Spleen (tissue), 11 donors: ENCODE data around the gene PIP5KL1. TPM values are rescaled to one million over a fixed set of nuclear protein-coding genes. Genes with fewer than 3 reads are reported as not detected.
A peak's percentile ranks its signal among the peaks of the same experiment; 100 is the strongest.

Experiments used
- DNase-seq: peaks from one replicate; pipeline ENCODE4 v3.0.0-alpha.2; 2020
- H3K27ac ChIP-seq, 8 donors: fragments of 200-600 bp; sonication (generic) in 7 of 8; 1 replicate in 4 of 8; 2 replicates in 4 of 8; pipeline versions ENCODE4 v1.5.0 to v1.8.0; 2016 to 2021; ENCODE audit warnings: inconsistent platforms in 4 of 8, mild to moderate bottlenecking in 4 of 8, moderate library complexity in 1 of 8
- H3K27me3 ChIP-seq, 7 donors: fragments of 200-600 bp; sonication (generic) in 6 of 7; replicated peaks in 1 of 7; 1 replicate in 4 of 7; 2 replicates in 3 of 7; pipeline versions ENCODE4 v1.5.0 to v1.8.0; 2016 to 2021; ENCODE audit warnings: inconsistent platforms in 3 of 7, mild to moderate bottlenecking in 1 of 7
- H3K36me3 ChIP-seq, 6 donors: fragments of 200-600 bp; sonication (generic) in 5 of 6; 1 replicate in 4 of 6; 2 replicates in 2 of 6; pipeline versions ENCODE4 v1.5.0 to v1.8.0; 2016 to 2021; ENCODE audit warnings: inconsistent platforms in 2 of 6
- H3K4me1 ChIP-seq, 6 donors: fragments of 200-600 bp; sonication (generic) in 5 of 6; 1 replicate in 3 of 6; 2 replicates in 3 of 6; pipeline versions ENCODE4 v1.5.0 to v1.8.0; 2016 to 2021; ENCODE audit warnings: inconsistent platforms in 3 of 6
- H3K4me3 ChIP-seq, 8 donors: fragments of 200-600 bp; sonication (generic) in 7 of 8; 1 replicate in 4 of 8; 2 replicates in 4 of 8; pipeline versions ENCODE4 v1.5.0 to v1.8.0; 2016 to 2021; ENCODE audit warnings: inconsistent platforms in 4 of 8, mild to moderate bottlenecking in 4 of 8, moderate library complexity in 2 of 8
- H3K9me3 ChIP-seq, 8 donors: fragments of 200-600 bp; sonication (generic) in 7 of 8; 1 replicate in 4 of 8; 2 replicates in 4 of 8; pipeline versions ENCODE4 v1.5.0 to v1.8.0; 2016 to 2021; ENCODE audit warnings: inconsistent platforms in 4 of 8
- POLR2A ChIP-seq, 3 donors: fragments of 450-650 bp; IDR thresholded peaks; one replicate each; pipeline ENCODE4 v1.5.1; 2017; ENCODE audit warnings: antibody characterized with exemption in 3 of 3, mild to moderate bottlenecking in 1 of 3
- POLR2AphosphoS5 ChIP-seq, 3 donors: sonication (generic); formaldehyde crosslinking; IDR thresholded peaks; one replicate each; pipeline ENCODE4 v1.5.1; 2017; ENCODE audit warnings: antibody characterized with exemption in 3 of 3
- WGBS, 5 donors: extraction: QIAGEN DNeasy Blood & Tissue Kit in 3 of 5; methylation state at CpG; one replicate each; pipeline versions ENCODE4 v1.1.5 to v1.1.7; 2013 to 2018; 5-methylcytosine and 5-hydroxymethylcytosine counted together
- intact Hi-C: fragments of 100-400 bp; cut with DNase I; formaldehyde crosslinking; loops from one replicate; pipeline ENCODE4 v1.15.0; 2023; ENCODE audit warnings: low total_unique reads
- polyA plus RNA-seq, 3 donors: library from polyadenylated mRNA; stranded (reverse); fragments of 200-250 nt; gene quantifications; one replicate each; pipeline ENCODE4 v1.2.1, GENCODE V29; 2013
- total RNA-seq, 7 donors: library from RNA; depleted of rRNA in 3 of 7; stranded (reverse); fragments of >200 nt in 3 of 7; fragmentation: NEBNext Ultra II Directional in 4 of 7; extraction: Animal tissue kit (Norgen Biotek cat#: 25700) in 4 of 7; gene quantifications; one replicate each; pipeline versions ENCODE4 v1.1.0 to v1.2.1, GENCODE V29; 2016 to 2021
- TF ChIP-seq, protein P1 (sequence below), 11 experiments: fragments of 200-600 bp in 7 of 11; fragments of 450-650 bp in 4 of 11; sonication (generic) in 4 of 11; IDR thresholded peaks in 8 of 11; conservative IDR thresholded peaks in 3 of 11; 1 replicate in 7 of 11; 2 replicates in 4 of 11; pipeline versions ENCODE4 v1.4.0 to v1.8.0; 2016 to 2021; ENCODE audit warnings: antibody characterized with exemption in 11 of 11, inconsistent platforms in 4 of 11, mild to moderate bottlenecking in 1 of 11
- donor health status: healthy with polysubstance abuse.
- donor health status: DM: no; HTN: no; CAD: no; lungs with moderate emphysema.
- donor health status: DM: no; HTN: no; CAD: no.
- donor health status: Bipolar disorder and iron deficiency.
- donor health status: healthy.
- donor health status: DM: no; HTN: no; CAD: no.
- donor health status: DM: yes; HTN: yes; CAD: no.

The PIP5KL1 gene
- total and polyA plus RNA-seq, 10 donors: 0.13 to 3.6 (median 0.68) TPM; not detected in 2

DNA sequence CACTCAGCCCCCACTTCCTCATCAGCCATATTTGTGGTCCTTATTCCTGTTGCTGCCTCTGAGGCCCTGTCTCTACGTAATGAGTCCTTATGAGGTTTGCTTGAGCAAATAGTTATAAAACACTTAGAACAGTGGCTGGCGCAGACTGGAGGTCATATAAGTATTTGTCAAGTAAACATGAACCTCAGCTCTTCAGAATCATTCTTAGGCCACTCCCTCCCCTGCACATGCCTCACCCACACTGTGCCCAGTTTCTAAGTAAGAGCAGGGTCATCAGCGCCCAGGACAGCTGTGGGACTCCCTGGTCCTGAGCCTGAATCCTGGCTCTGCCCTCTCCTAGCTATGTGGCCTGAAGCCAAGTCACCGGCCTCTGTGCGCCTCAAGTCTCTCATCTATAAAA is 17.7 kb downstream of the PIP5KL1 start:
- no peak for TF ChIP-seq POLR2AphosphoS5 (IDR thresholded peaks at IDR 0.05)
- no peak for TF ChIP-seq POLR2A (IDR thresholded peaks at IDR 0.05)
- TF ChIP-seq, protein P1, sequence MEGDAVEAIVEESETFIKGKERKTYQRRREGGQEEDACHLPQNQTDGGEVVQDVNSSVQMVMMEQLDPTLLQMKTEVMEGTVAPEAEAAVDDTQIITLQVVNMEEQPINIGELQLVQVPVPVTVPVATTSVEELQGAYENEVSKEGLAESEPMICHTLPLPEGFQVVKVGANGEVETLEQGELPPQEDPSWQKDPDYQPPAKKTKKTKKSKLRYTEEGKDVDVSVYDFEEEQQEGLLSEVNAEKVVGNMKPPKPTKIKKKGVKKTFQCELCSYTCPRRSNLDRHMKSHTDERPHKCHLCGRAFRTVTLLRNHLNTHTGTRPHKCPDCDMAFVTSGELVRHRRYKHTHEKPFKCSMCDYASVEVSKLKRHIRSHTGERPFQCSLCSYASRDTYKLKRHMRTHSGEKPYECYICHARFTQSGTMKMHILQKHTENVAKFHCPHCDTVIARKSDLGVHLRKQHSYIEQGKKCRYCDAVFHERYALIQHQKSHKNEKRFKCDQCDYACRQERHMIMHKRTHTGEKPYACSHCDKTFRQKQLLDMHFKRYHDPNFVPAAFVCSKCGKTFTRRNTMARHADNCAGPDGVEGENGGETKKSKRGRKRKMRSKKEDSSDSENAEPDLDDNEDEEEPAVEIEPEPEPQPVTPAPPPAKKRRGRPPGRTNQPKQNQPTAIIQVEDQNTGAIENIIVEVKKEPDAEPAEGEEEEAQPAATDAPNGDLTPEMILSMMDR (IDR thresholded peaks at IDR 0.05 in 8 of 11, conservative IDR thresholded peaks at IDR 0.05 in 3 of 11): no peak
- Histone ChIP-seq H3K9me3 (no peaks in the 10 kb centered on the region), H3K27ac (peak overlapping the region in 5 of 8 donors; percentile 6 to 63 (median 36)), H3K27me3 (no peaks in the 10 kb centered on the region), H3K4me1 (peaks cover 21 to 88% (median 62%) of the 10 kb centered on the region in 6 donors), H3K36me3 (peaks cover 3 to 73% (median 52%) of the 10 kb centered on the region in 6 donors), H3K4me3 (no peak overlapping the region)
- no peak for DNase-seq
- intact Hi-C loops: no loop called here
- WGBS, 5 donors: 84 to 89% (median 87%) methylated on average over 5 of the region's 5 CpGs

DNA sequence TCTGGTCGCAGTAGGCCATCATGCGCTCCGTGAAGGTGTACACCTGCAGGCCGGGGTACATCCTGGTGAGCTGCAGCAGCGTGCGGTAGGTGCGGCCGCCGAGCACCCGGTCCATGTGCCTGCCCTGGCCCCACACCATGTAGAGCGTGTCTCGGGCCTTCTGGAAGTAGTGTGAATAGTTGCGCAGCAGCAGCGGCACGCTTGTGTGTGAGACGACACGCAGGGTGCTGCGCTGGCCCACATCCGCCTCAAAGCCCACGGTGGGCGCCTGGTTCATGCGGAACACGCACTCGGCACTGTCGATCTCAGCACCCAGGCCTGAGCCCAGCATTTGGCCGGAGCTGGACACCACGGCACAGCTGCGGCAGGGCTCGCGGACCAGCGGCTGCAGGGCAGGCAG is 18.3 kb downstream of the PIP5KL1 start:
- WGBS, 5 donors: 94 to 98% (median 96%) methylated on average over 22 to 31 of the region's 31 CpGs
- peaks cover 17 to 88% (median 60%) of the 10 kb centered on the region in 6 donors for H3K4me1 ChIP-seq
- H3K27me3 ChIP-seq: no peaks in the 10 kb centered on the region
- peak in 2 of 3 donors; percentile 33 to 58 for TF ChIP-seq POLR2AphosphoS5 (IDR thresholded peaks at IDR 0.05)
- TF ChIP-seq, protein P1 (IDR thresholded peaks at IDR 0.05 in 8 of 11, conservative IDR thresholded peaks at IDR 0.05 in 3 of 11): no peak
- no peak for TF ChIP-seq POLR2A (IDR thresholded peaks at IDR 0.05)
- intact Hi-C loops: no loop called here
- H3K27ac ChIP-seq: peak overlapping the region in 4 of 8 donors; percentile 45 to 63 (median 61)
- peaks cover 3 to 79% (median 55%) of the 10 kb centered on the region in 6 donors for H3K36me3 ChIP-seq
- DNase-seq: no peak
- H3K4me3 ChIP-seq: no peak overlapping the region
- H3K9me3 ChIP-seq: no peaks in the 10 kb centered on the region

DNA sequence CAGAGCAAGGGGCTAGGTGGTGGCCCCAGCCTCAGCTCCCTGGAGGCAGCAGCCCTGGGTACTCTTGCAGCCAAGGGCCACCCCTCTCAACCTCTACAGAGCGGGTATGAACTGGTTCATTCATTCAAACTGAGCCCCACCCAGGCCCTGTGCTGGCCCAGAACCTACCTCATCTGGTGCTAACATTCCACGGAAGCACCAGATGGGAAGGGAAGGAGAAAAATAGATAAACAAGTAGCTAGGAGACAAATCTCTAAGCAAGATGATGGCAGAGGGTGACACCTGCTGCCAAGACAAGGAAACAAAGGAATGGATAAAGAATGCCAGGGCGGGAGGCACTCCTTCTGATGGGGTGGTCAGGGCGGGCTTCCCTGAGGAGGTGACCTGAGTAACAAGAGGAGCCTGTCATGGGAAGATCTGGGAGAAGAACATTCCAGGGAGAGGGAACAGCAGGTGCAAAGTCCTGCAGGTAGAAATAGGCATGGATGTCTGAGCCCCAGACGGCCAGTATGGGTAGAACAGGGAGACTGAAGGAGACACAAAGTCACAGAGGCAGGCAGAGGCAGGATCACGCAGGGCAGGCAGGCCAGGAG is 19.9 kb downstream of the PIP5KL1 start:
- WGBS, 5 donors: 62 to 79% (median 76%) methylated on average over 6 of the region's 6 CpGs
- Histone ChIP-seq H3K4me1 (peaks cover 25 to 90% (median 64%) of the 10 kb centered on the region in 6 donors), H3K4me3 (no peak overlapping the region), H3K27me3 (no peaks in the 10 kb centered on the region), H3K27ac (peak overlapping the region in 6 of 8 donors; percentile 23 to 63 (median 52)), H3K9me3 (no peaks in the 10 kb centered on the region), H3K36me3 (peaks cover 3 to 81% (median 55%) of the 10 kb centered on the region in 6 donors)
- TF ChIP-seq, protein P1 (IDR thresholded peaks at IDR 0.05 in 8 of 11, conservative IDR thresholded peaks at IDR 0.05 in 3 of 11): peak in 2 of 11 experiments; percentile 20 to 26
- TF ChIP-seq POLR2AphosphoS5 (IDR thresholded peaks at IDR 0.05): no peak
- intact Hi-C loops: no loop called here
- no peak for DNase-seq

DNA sequence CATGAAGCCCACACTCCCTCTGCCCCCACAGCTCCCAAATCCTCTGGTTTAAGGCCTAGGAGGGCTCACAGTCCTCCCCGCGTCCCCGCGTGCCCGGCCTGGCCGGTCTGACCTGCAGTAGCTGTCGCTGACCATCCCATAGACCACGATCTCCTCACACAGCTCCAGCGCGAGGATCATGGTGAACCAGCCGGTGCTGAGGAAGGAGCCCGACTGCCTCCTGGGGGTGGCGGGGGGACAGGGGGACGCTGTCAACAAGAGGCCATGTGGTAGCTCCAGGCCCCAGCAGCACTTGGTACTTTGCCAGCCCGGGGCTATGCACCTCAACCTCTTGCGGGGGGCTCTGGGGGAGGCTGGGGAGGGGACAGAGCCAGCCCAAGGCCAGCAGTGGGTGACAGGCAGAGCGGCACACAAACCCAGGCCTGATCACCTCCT is 20.7 kb downstream of the PIP5KL1 start:
- intact Hi-C loops: no loop called here
- Histone ChIP-seq H3K27me3 (no peaks in the 10 kb centered on the region), H3K36me3 (peaks cover 3 to 77% (median 55%) of the 10 kb centered on the region in 6 donors), H3K27ac (peak overlapping the region in 4 of 8 donors; percentile 9 to 63 (median 54)), H3K4me1 (peaks cover 26 to 90% (median 64%) of the 10 kb centered on the region in 6 donors), H3K4me3 (no peak overlapping the region), H3K9me3 (no peaks in the 10 kb centered on the region)
- 87 to 92% (median 89%) methylated on average over 13 to 17 of the region's 17 CpGs for WGBS, 5 donors
- DNase-seq: no peak
- TF ChIP-seq, protein P1 (IDR thresholded peaks at IDR 0.05 in 8 of 11, conservative IDR thresholded peaks at IDR 0.05 in 3 of 11): no peak
- TF ChIP-seq POLR2AphosphoS5 (IDR thresholded peaks at IDR 0.05) (peak in 1 of 3 donors; percentile 53), POLR2A (IDR thresholded peaks at IDR 0.05) (no peak)
